ENCODE measurements around the gene TRPV2. TPM values are rescaled to one million over a fixed set of nuclear protein-coding genes. Genes with fewer than 3 reads are reported as not detected.
A peak's percentile ranks its signal among the peaks of the same experiment; 100 is the strongest.
"Not testable (repeated sequence)": the region's sequence is repeated elsewhere in the genome, so short reads cannot be mapped to it uniquely, and the experiment has no call there.

Gene TRPV2
- total and polyA plus RNA-seq, 7 donors: 3.7 to 14.0 (median 9.3) TPM

GRCh38 chr17:16398270-16399267, 16.8 kb upstream of the TRPV2 start:
- DNase-seq: no peak
- no peaks in the 10 kb centered on the region for H3K36me3 ChIP-seq
- H3K4me3 ChIP-seq: no peak overlapping the region
- no peaks in the 10 kb centered on the region for H3K9me3 ChIP-seq
- no peak overlapping the region for H3K27ac ChIP-seq
- WGBS, 2 donors: 52 to 75% methylated on average over 9 of the region's 9 CpGs
- no peaks in the 10 kb centered on the region for H3K27me3 ChIP-seq
- intact Hi-C loops (cut with DNase I): no loop called here
- TF ChIP-seq CTCF (IDR thresholded peaks at IDR 0.05): no peak
- TF ChIP-seq EP300 (IDR thresholded peaks at IDR 0.05): no peak
- no peak for TF ChIP-seq POLR2A (IDR thresholded peaks at IDR 0.05)
- no peak for TF ChIP-seq POLR2AphosphoS5 (IDR thresholded peaks at IDR 0.05)
- H3K4me1 ChIP-seq: no peaks in the 10 kb centered on the region

DNA sequence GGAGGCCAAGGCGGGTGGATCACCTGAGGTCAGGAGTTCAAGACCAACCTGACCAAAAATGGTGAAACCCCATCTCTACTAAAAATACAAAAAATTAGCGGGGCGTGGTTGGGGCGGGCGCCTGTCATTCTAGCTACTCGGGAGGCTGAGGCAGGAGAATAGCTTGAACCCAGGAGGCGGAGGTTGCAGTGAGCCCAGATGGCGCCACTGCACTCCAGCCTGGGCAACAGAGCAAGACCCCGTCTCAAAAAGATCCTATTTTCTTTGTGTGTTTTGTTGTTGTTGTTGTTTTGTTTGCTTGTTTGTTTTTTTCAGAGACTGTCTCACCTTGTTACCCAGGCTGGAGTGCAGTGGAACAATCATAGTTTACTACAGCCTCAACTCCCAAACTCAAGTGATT, 11.5 kb upstream of the TRPV2 start:
- DNase-seq; intact Hi-C loops (cut with DNase I); H3K9me3 ChIP-seq; H3K27ac ChIP-seq; H3K4me3 ChIP-seq; H3K36me3 ChIP-seq: not testable (repeated sequence)
- WGBS, 2 donors: 94 to 95% methylated on average over 9 of the region's 9 CpGs
- H3K27me3 ChIP-seq: peaks cover 0 to 15% (median 0%) of the 10 kb centered on the region in 3 donors
- H3K4me1 ChIP-seq: peaks cover 0 to 23% (median 18%) of the 10 kb centered on the region in 4 donors

- DNase-seq: no peak
- H3K4me3 ChIP-seq: peak overlapping the region; percentile 34 to 61 (median 51)
- H3K4me1 ChIP-seq: peaks cover 0 to 23% (median 18%) of the 10 kb centered on the region in 4 donors
- intact Hi-C loops (cut with DNase I): no loop called here
- H3K9me3 ChIP-seq: no peaks in the 10 kb centered on the region
- H3K27me3 ChIP-seq: peaks cover 0 to 15% (median 0%) of the 10 kb centered on the region in 3 donors
- WGBS, 2 donors: 6 to 7% methylated on average over 67 of the region's 67 CpGs
- peak overlapping the region; percentile 61 to 72 (median 68) for H3K27ac ChIP-seq
- no peaks in the 10 kb centered on the region for H3K36me3 ChIP-seq
- TF ChIP-seq CTCF (IDR thresholded peaks at IDR 0.05) (no peak), POLR2AphosphoS5 (IDR thresholded peaks at IDR 0.05) (peak in 3 of 4 donors; percentile 4 to 13 (median 7))
Observed at GRCh38 chr17:16406742-16407674, 8.4 kb upstream of the TRPV2 start.

DNA sequence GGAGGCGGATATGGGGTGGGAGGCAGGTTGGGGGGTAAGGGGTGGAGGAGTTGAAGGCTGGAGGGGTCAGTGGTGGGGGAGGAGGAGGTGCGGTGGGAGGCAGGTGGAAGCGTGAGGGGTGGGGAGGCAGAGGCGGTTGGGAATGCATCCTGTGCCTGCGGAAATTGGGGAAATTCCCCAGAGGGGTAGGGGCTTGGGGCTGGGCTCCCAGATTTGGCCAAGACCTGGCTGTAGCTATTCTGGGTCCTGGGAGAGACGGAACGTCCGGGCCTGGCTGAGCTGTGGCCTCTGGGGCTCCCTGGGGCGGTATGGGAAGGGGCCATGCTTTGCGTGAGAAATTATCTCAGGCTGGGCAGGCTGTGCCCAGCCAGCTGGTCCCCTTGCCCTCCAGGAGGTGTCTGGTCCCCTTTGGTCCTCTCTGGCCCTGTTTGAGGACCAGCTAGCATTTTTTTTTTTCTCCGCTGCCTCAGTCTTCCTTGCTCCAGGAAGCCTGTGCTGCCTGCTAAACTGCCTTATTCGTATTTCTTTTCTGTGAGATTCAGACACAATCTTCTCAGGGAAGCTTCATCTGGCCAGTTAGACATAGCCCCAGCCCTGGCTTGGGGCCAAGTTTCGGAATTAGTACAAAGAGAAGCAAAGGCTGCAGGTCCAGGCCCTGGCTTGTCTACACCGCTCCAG, 7.3 kb upstream of the TRPV2 start:
- TF ChIP-seq EP300 (IDR thresholded peaks at IDR 0.05): no peak
- TF ChIP-seq POLR2AphosphoS5 (IDR thresholded peaks at IDR 0.05): no peak
- no peak for TF ChIP-seq CTCF (IDR thresholded peaks at IDR 0.05)
- TF ChIP-seq POLR2A (IDR thresholded peaks at IDR 0.05): no peak
- peak; percentile 87 for DNase-seq
- Histone ChIP-seq H3K9me3 (no peaks in the 10 kb centered on the region), H3K4me1 (peaks cover 0 to 23% (median 18%) of the 10 kb centered on the region in 4 donors), H3K4me3 (peak overlapping the region in 2 of 4 donors; percentile 10 to 53), H3K27me3 (peaks cover 0 to 15% (median 0%) of the 10 kb centered on the region in 3 donors), H3K27ac (peak overlapping the region; percentile 61 to 72 (median 68)), H3K36me3 (no peaks in the 10 kb centered on the region)
- intact Hi-C loops (cut with DNase I): no loop called here
- WGBS, 2 donors: 31 to 38% methylated on average over 14 of the region's 14 CpGs
